DMS153 treated with DMSO at 0.1 percent for 48 hours (cell line): Measurements from ENCODE around the gene SPAG9.

Source experiments
- DNase-seq: peaks from one replicate; lab custom pipeline; 2025; ENCODE audit not compliant: unreplicated experiment; lab: John Stamatoyannopoulos, UW

SPAG9 gene

GRCh38 chr17:50919321-50920040, 201.2 kb downstream of the SPAG9 start:
- peak; percentile 83 for DNase-seq

GRCh38 chr17:50918933-50919296, 201.8 kb downstream of the SPAG9 start:
- no peak for DNase-seq

GRCh38 chr17:50918071-50918932, 202.4 kb downstream of the SPAG9 start:
- no peak for DNase-seq

- no peak for DNase-seq
Measured at GRCh38 chr17:50917418-50917743, 203.3 kb downstream of the SPAG9 start.

- no peak for DNase-seq
Measured at GRCh38 chr17:50916708-50917417, 203.8 kb downstream of the SPAG9 start.

- DNase-seq: no peak
Measured at GRCh38 chr17:50916026-50916707, 204.5 kb downstream of the SPAG9 start.

- no peak for DNase-seq
Measured at GRCh38 chr17:50914505-50915063, 206.1 kb downstream of the SPAG9 start.

- no peak for DNase-seq
Measured at GRCh38 chr17:50913120-50913519, 207.5 kb downstream of the SPAG9 start.
